CD14-positive monocyte (primary cell): ENCODE data around the gene DAGLA. TPM values are rescaled to one million over a fixed set of nuclear protein-coding genes. Genes with fewer than 3 reads are reported as not detected.

ENCODE experiments used
- DNase-seq, 3 donors: peaks; one replicate each; pipeline ENCODE4 v3.0.0-alpha.2; 2011 to 2022
- H2AFZ ChIP-seq: 2 replicates; pipeline ENCODE4 v1.6.0; 2012; ENCODE audit warnings: mild to moderate bottlenecking, low read depth, low read length, inconsistent platforms; ENCODE audit not compliant: insufficient read depth, poor library complexity, severe bottlenecking
- H3K27ac ChIP-seq, 2 donors: 1 replicate in 1 of 2; 2 replicates in 1 of 2; pipeline ENCODE4 v1.5.1; 2012 to 2013; ENCODE audit warnings: low read length in 2 of 2, control low read depth in 1 of 2, inconsistent platforms in 1 of 2, low read depth in 1 of 2, mild to moderate bottlenecking in 1 of 2
- H3K27me3 ChIP-seq, 2 donors: one replicate each; pipeline versions ENCODE4 v1.6.0 to v1.6.1; 2011 to 2013; ENCODE audit warnings: low read length in 2 of 2; ENCODE audit not compliant: control insufficient read depth in 2 of 2, insufficient read depth in 2 of 2
- H3K36me3 ChIP-seq, 2 donors: replicated peaks in 1 of 2; 1 replicate in 1 of 2; 2 replicates in 1 of 2; pipeline versions ENCODE4 v1.5.1 to v1.6.1; 2012 to 2013; ENCODE audit warnings: low read length in 2 of 2, control low read depth in 1 of 2, inconsistent platforms in 1 of 2, mild to moderate bottlenecking in 1 of 2; ENCODE audit not compliant: insufficient read depth in 2 of 2, control insufficient read depth in 1 of 2
- H3K4me1 ChIP-seq, 2 donors: 1 replicate in 1 of 2; 2 replicates in 1 of 2; pipeline versions ENCODE4 v1.5.1 to v1.6.1; 2012 to 2013; ENCODE audit warnings: low read length in 2 of 2, control low read depth in 1 of 2, inconsistent platforms in 1 of 2, mild to moderate bottlenecking in 1 of 2, moderate library complexity in 1 of 2; ENCODE audit not compliant: insufficient read depth in 2 of 2, control insufficient read depth in 1 of 2
- H3K4me2 ChIP-seq: replicated peaks from 2 replicates; pipeline ENCODE3; 2012; ENCODE audit warnings: low read length, moderate library complexity, mild to moderate bottlenecking; ENCODE audit not compliant: poor library complexity, severe bottlenecking; ENCODE audit errors: extremely low read depth
- H3K4me3 ChIP-seq, 3 experiments: fragments of 200-600 bp in 1 of 3; sonication (generic) in 1 of 3; replicated peaks in 1 of 3; 1 replicate in 2 of 3; 2 replicates in 1 of 3; pipeline ENCODE4 v1.5.1; 2011 to 2013; ENCODE audit warnings: low read length in 3 of 3, mild to moderate bottlenecking in 3 of 3, control low read depth in 2 of 3, low read depth in 2 of 3, inconsistent platforms in 1 of 3, moderate library complexity in 1 of 3
- H3K79me2 ChIP-seq: 2 replicates; pipeline ENCODE4 v1.6.0; 2012; ENCODE audit warnings: mild to moderate bottlenecking, control low read depth, inconsistent platforms, low read length, moderate library complexity; ENCODE audit not compliant: insufficient read depth
- H3K9ac ChIP-seq: 2 replicates; pipeline ENCODE4 v1.6.0; 2017; ENCODE audit warnings: low read length, mild to moderate bottlenecking; ENCODE audit not compliant: insufficient read depth, poor library complexity, severe bottlenecking
- H3K9me3 ChIP-seq, 2 donors: replicated peaks in 1 of 2; 1 replicate in 1 of 2; 2 replicates in 1 of 2; pipeline versions ENCODE4 v1.5.1 to v1.6.1; 2012 to 2013; ENCODE audit warnings: low read length in 2 of 2, control low read depth in 1 of 2; ENCODE audit not compliant: control insufficient read depth in 1 of 2, insufficient read depth in 1 of 2
- H4K20me1 ChIP-seq: 2 replicates; pipeline ENCODE4 v1.6.0; 2012; ENCODE audit warnings: mild to moderate bottlenecking, low read length, control low read depth, moderate library complexity; ENCODE audit not compliant: insufficient read depth
- H3K27ac Mint-ChIP-seq, 7 donors: one replicate each; pipeline ENCODE4 v1.8.0; 2020; ENCODE audit warnings: mild to moderate bottlenecking in 7 of 7, mixed read lengths in 7 of 7, moderate library complexity in 6 of 7, inconsistent platforms in 2 of 7
- H3K27me3 Mint-ChIP-seq, 3 donors: one replicate each; pipeline ENCODE4 v1.8.0; 2021 to 2022; ENCODE audit warnings: low read depth in 3 of 3, mild to moderate bottlenecking in 3 of 3, mixed read lengths in 3 of 3, moderate library complexity in 3 of 3, inconsistent platforms in 1 of 3
- H3K36me3 Mint-ChIP-seq, 2 donors: one replicate each; pipeline ENCODE4 v1.8.0; 2020; ENCODE audit warnings: mixed read lengths in 2 of 2, inconsistent platforms in 1 of 2, mild to moderate bottlenecking in 1 of 2
- H3K4me1 Mint-ChIP-seq: one replicate; pipeline ENCODE4 v1.8.0; 2020; ENCODE audit warnings: mild to moderate bottlenecking, mixed read lengths
- H3K4me3 Mint-ChIP-seq, 2 donors: one replicate each; pipeline ENCODE4 v1.8.0; 2020; ENCODE audit warnings: mild to moderate bottlenecking in 2 of 2, mixed read lengths in 2 of 2, moderate library complexity in 1 of 2
- H3K9me3 Mint-ChIP-seq, 7 donors: one replicate each; pipeline ENCODE4 v1.8.0; 2020 to 2022; ENCODE audit warnings: mixed read lengths in 7 of 7, mild to moderate bottlenecking in 6 of 7, moderate library complexity in 6 of 7, inconsistent platforms in 2 of 7
- WGBS: methylation state at CpG from one replicate; pipeline ENCODE4 v1.1.5; 2013; ENCODE audit warnings: missing lambda C conversion rate; ENCODE audit not compliant: insufficient coverage; 5-methylcytosine and 5-hydroxymethylcytosine counted together
- intact Hi-C, 2 donors: fragments of 100-400 bp; cut with micrococcal nuclease; formaldehyde crosslinking; loops; one replicate each; pipeline versions ENCODE4 v1.15.0 to v1.15.1; 2023
- polyA plus RNA-seq, 3 donors: library from polyadenylated mRNA; depleted of rRNA in 1 of 3; unstranded in 2 of 3; stranded (reverse) in 1 of 3; fragments of 300-500 nt in 2 of 3; fragments of >200 nt in 1 of 3; fragmentation: Illumina TruSeq in 2 of 3; gene quantifications; 1 replicate in 2 of 3; 2 replicates in 1 of 3; pipeline ENCODE4 v1.2.3, GENCODE V29; 2012 to 2021
- TF ChIP-seq, protein P1 (sequence below): fragments of 200-600 bp; IDR thresholded peaks from one replicate; pipeline ENCODE4 v1.8.0; 2022; ENCODE audit warnings: antibody characterized with exemption, mild to moderate bottlenecking

The DAGLA gene
- polyA plus RNA-seq, 3 donors: 0.16 to 6.7 (median 0.73) TPM

DNA sequence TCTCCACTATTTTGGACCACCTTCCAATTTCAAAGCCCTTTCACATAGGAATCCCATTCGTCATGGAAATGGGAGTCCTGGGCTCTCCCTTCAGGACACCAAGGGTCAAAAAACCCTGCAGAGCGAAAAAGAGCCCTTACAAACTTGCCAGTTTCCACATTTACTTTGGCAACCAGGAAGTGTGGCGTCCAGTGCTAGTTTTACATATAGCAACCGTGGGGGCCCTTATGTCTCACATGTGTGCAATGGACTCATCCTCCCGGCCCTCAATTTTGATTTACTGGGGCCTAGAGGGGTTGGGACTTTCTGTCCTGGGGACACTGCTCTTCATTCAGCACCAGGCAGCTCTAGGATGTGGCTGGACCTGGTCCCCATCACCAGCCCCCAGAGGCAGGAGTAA is 33.7 kb downstream of the DAGLA start:
- no peak for DNase-seq
- Mint-ChIP-seq H3K4me3 (peak overlapping the region in 1 of 2 donors; percentile 42), H3K27me3 (peaks cover 0 to 6% (median 3%) of the 10 kb centered on the region in 3 donors), H3K4me1 (peaks cover 51% of the 10 kb centered on the region), H3K27ac (peak overlapping the region in 3 of 7 donors; percentile 28 to 87 (median 56)), H3K36me3 (peaks cover 0 to 2% of the 10 kb centered on the region in 2 donors), H3K9me3 (no peaks in the 10 kb centered on the region)
- H3K27me3 ChIP-seq: no peaks in the 10 kb centered on the region
- peaks cover 44 to 53% of the 10 kb centered on the region in 2 donors for H3K4me1 ChIP-seq
- TF ChIP-seq, protein P1, sequence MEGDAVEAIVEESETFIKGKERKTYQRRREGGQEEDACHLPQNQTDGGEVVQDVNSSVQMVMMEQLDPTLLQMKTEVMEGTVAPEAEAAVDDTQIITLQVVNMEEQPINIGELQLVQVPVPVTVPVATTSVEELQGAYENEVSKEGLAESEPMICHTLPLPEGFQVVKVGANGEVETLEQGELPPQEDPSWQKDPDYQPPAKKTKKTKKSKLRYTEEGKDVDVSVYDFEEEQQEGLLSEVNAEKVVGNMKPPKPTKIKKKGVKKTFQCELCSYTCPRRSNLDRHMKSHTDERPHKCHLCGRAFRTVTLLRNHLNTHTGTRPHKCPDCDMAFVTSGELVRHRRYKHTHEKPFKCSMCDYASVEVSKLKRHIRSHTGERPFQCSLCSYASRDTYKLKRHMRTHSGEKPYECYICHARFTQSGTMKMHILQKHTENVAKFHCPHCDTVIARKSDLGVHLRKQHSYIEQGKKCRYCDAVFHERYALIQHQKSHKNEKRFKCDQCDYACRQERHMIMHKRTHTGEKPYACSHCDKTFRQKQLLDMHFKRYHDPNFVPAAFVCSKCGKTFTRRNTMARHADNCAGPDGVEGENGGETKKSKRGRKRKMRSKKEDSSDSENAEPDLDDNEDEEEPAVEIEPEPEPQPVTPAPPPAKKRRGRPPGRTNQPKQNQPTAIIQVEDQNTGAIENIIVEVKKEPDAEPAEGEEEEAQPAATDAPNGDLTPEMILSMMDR: no peak
- H3K4me3 ChIP-seq: no peak overlapping the region
- intact Hi-C loops: no loop called here
- no peaks in the 10 kb centered on the region for H3K9me3 ChIP-seq
- no peaks in the 10 kb centered on the region for H4K20me1 ChIP-seq
- WGBS: 22% methylated on average over 3 of the region's 5 CpGs
- H3K36me3 ChIP-seq: no peaks in the 10 kb centered on the region
- H2AFZ ChIP-seq: peak overlapping the region; percentile 51
- H3K9ac ChIP-seq: peak overlapping the region; percentile 5
- peaks cover 4% of the 10 kb centered on the region for H3K79me2 ChIP-seq
- no peak overlapping the region for H3K4me2 ChIP-seq
- peak overlapping the region in 1 of 2 donors; percentile 17 for H3K27ac ChIP-seq

- Histone ChIP-seq H4K20me1 (no peaks in the 10 kb centered on the region), H3K4me1 (peaks cover 44 to 49% of the 10 kb centered on the region in 2 donors), H3K79me2 (peaks cover 4% of the 10 kb centered on the region), H3K27me3 (no peaks in the 10 kb centered on the region), H3K9me3 (no peaks in the 10 kb centered on the region), H3K4me2 (no peak overlapping the region), H2AFZ (peak overlapping the region; percentile 51), H3K36me3 (no peaks in the 10 kb centered on the region), H3K9ac (peak overlapping the region; percentile 5), H3K27ac (peak overlapping the region in 1 of 2 donors; percentile 17), H3K4me3 (no peak overlapping the region)
- peak overlapping the region in 2 of 7 donors; percentile 11 to 56 for H3K27ac Mint-ChIP-seq
- WGBS: 89% methylated on average over 6 of the region's 6 CpGs
- H3K4me1 Mint-ChIP-seq: peaks cover 48% of the 10 kb centered on the region
- no peak overlapping the region for H3K4me3 Mint-ChIP-seq
- TF ChIP-seq, protein P1: no peak
- intact Hi-C loops: no loop called here
- peaks cover 0 to 2% of the 10 kb centered on the region in 2 donors for H3K36me3 Mint-ChIP-seq
- no peak for DNase-seq
- H3K27me3 Mint-ChIP-seq: peaks cover 0 to 6% (median 3%) of the 10 kb centered on the region in 3 donors
- no peaks in the 10 kb centered on the region for H3K9me3 Mint-ChIP-seq
Observed at GRCh38 chr11:61714316-61714715, 34.1 kb downstream of the DAGLA start.
